HFFc6 (cell line): Measurements from ENCODE around the gene GSG1L. TPM values are rescaled to one million over a fixed set of nuclear protein-coding genes. Genes with fewer than 3 reads are reported as not detected.

Source experiments
- DNase-seq: peaks from one replicate; pipeline ENCODE4 v3.0.0-alpha.2; 2018
- H3K27ac Mint-ChIP-seq: 2 replicates; pipeline ENCODE4 v1.8.0; 2020; ENCODE audit warnings: mild to moderate bottlenecking, mixed read lengths
- H3K27me3 Mint-ChIP-seq: 2 replicates; pipeline ENCODE4 v1.8.0; 2021; ENCODE audit warnings: mild to moderate bottlenecking, moderate library complexity, mixed read lengths; ENCODE audit not compliant: insufficient read depth
- H3K36me3 Mint-ChIP-seq: 2 replicates; pipeline ENCODE4 v1.8.0; 2021; ENCODE audit warnings: low read depth, mixed read lengths
- H3K4me1 Mint-ChIP-seq: 2 replicates; pipeline ENCODE4 v1.8.0; 2020; ENCODE audit warnings: low read depth, mixed read lengths
- H3K4me3 Mint-ChIP-seq: 2 replicates; pipeline ENCODE4 v1.8.0; 2020; ENCODE audit warnings: mild to moderate bottlenecking, moderate library complexity, mixed read lengths
- H3K9me3 Mint-ChIP-seq: 2 replicates; pipeline ENCODE4 v1.8.0; 2020; ENCODE audit warnings: mild to moderate bottlenecking, mixed read lengths
- CTCF ChIP-seq: fragments of 200-600 bp; sonication (generic); IDR thresholded peaks from 2 replicates; pipeline ENCODE4 v1.5.0; 2021; ENCODE audit warnings: antibody characterized with exemption, mild to moderate bottlenecking
- total RNA-seq, 6 experiments: library from RNA; stranded (reverse); fragmentation: NEBNext Ultra II Directional; extraction: Animal tissue kit (Norgen Biotek cat#: 25700); gene quantifications; 2 replicates in 1 of 6; 3 replicates in 5 of 6; pipeline ENCODE4 v1.2.3, GENCODE V29; 2021

The GSG1L gene
- total RNA-seq, 6 experiments from 2014 or later = not detected

GRCh38 chr16:27798241-27798640, 265.3 kb downstream of the GSG1L start:
- no peak overlapping the region for H3K27ac Mint-ChIP-seq
- H3K27me3 Mint-ChIP-seq = peaks cover 18% of the 10 kb centered on the region
- H3K9me3 Mint-ChIP-seq = no peaks in the 10 kb centered on the region
- no peak overlapping the region for H3K4me3 Mint-ChIP-seq
- no peak for TF ChIP-seq CTCF
- no peaks in the 10 kb centered on the region for H3K36me3 Mint-ChIP-seq
- DNase-seq = no peak
- H3K4me1 Mint-ChIP-seq = no peaks in the 10 kb centered on the region

- no peak overlapping the region for H3K27ac Mint-ChIP-seq
- no peak overlapping the region for H3K4me3 Mint-ChIP-seq
- no peaks in the 10 kb centered on the region for H3K36me3 Mint-ChIP-seq
- no peak for TF ChIP-seq CTCF
- peaks cover 13% of the 10 kb centered on the region for H3K27me3 Mint-ChIP-seq
- H3K4me1 Mint-ChIP-seq = no peaks in the 10 kb centered on the region
- H3K9me3 Mint-ChIP-seq = no peaks in the 10 kb centered on the region
- DNase-seq = peak; percentile 24
Measured at GRCh38 chr16:27795992-27796614, 267.4 kb downstream of the GSG1L start.

GRCh38 chr16:27793249-27793622, 270.3 kb downstream of the GSG1L start:
- Mint-ChIP-seq H3K36me3 (no peaks in the 10 kb centered on the region), H3K27ac (no peak overlapping the region), H3K27me3 (peaks cover 14% of the 10 kb centered on the region), H3K9me3 (no peaks in the 10 kb centered on the region), H3K4me1 (no peaks in the 10 kb centered on the region), H3K4me3 (no peak overlapping the region)
- TF ChIP-seq CTCF = no peak
- DNase-seq = no peak

GRCh38 chr16:27792486-27793248, 270.8 kb downstream of the GSG1L start:
- Mint-ChIP-seq H3K27me3 (peaks cover 14% of the 10 kb centered on the region), H3K36me3 (no peaks in the 10 kb centered on the region), H3K4me1 (no peaks in the 10 kb centered on the region), H3K4me3 (no peak overlapping the region), H3K27ac (no peak overlapping the region), H3K9me3 (no peaks in the 10 kb centered on the region)
- TF ChIP-seq CTCF = no peak
- no peak for DNase-seq

GRCh38 chr16:27791404-27791719, 272.2 kb downstream of the GSG1L start:
- Mint-ChIP-seq H3K4me3 (no peak overlapping the region), H3K9me3 (no peaks in the 10 kb centered on the region), H3K27me3 (peaks cover 15% of the 10 kb centered on the region), H3K27ac (no peak overlapping the region), H3K4me1 (no peaks in the 10 kb centered on the region), H3K36me3 (no peaks in the 10 kb centered on the region)
- TF ChIP-seq CTCF = no peak
- no peak for DNase-seq
